Measurements from ENCODE around the gene ENDOV. TPM values are rescaled to one million over a fixed set of nuclear protein-coding genes. Genes with fewer than 3 reads are reported as not detected.

The ENDOV gene
- total RNA-seq, 4 donors from 2014 or later, result 12.4 to 17.7 (median 15.4) TPM

GRCh38 chr17:80455336-80455710 lies 40.4 kb downstream of the ENDOV start:
- no peaks in the 10 kb centered on the region for H3K27me3 ChIP-seq
- peak overlapping the region; percentile 78 to 90 for H3K4me3 ChIP-seq
- no peaks in the 10 kb centered on the region for H3K9me3 ChIP-seq
- peaks cover 3 to 54% (median 12%) of the 10 kb centered on the region in 3 donors for H3K4me1 ChIP-seq
- peak; percentile 51 for ATAC-seq
- H3K27ac ChIP-seq, result peak overlapping the region; percentile 98 to 100 (median 98)
- WGBS, 2 donors (ENCODE audit: low coverage in 1 of 2), result 6 to 7% methylated on average over 5 to 14 of the region's 20 CpGs
- no peak for TF ChIP-seq EP300 (IDR thresholded peaks at IDR 0.05)
- TF ChIP-seq CTCF (IDR thresholded peaks at IDR 0.05), result no peak
- no peak for TF ChIP-seq POLR2AphosphoS5 (IDR thresholded peaks at IDR 0.05)
- no peak for TF ChIP-seq POLR2A (IDR thresholded peaks at IDR 0.05)
- H3K36me3 ChIP-seq, result no peaks in the 10 kb centered on the region

GRCh38 chr17:80455784-80456183 lies 40.8 kb downstream of the ENDOV start:
- H3K27ac ChIP-seq, result peak overlapping the region; percentile 98 to 100 (median 98)
- H3K27me3 ChIP-seq, result no peaks in the 10 kb centered on the region
- TF ChIP-seq EP300 (IDR thresholded peaks at IDR 0.05) (no peak), CTCF (IDR thresholded peaks at IDR 0.05) (no peak), POLR2AphosphoS5 (IDR thresholded peaks at IDR 0.05) (no peak), POLR2A (IDR thresholded peaks at IDR 0.05) (no peak)
- no peak overlapping the region for H3K4me3 ChIP-seq
- H3K9me3 ChIP-seq, result no peaks in the 10 kb centered on the region
- 38 to 43% methylated on average over 1 to 3 of the region's 4 CpGs for WGBS, 2 donors (ENCODE audit: low coverage in 1 of 2)
- H3K4me1 ChIP-seq, result peaks cover 3 to 54% (median 12%) of the 10 kb centered on the region in 3 donors
- no peaks in the 10 kb centered on the region for H3K36me3 ChIP-seq
- ATAC-seq, result no peak

GRCh38 chr17:80456465-80457235 lies 41.7 kb downstream of the ENDOV start:
- Histone ChIP-seq H3K27ac (peak overlapping the region in 3 of 4 donors; percentile 98 to 100 (median 99)), H3K4me3 (peak overlapping the region in 1 of 2 donors; percentile 11), H3K27me3 (no peaks in the 10 kb centered on the region), H3K4me1 (peaks cover 3 to 60% (median 12%) of the 10 kb centered on the region in 3 donors), H3K9me3 (no peaks in the 10 kb centered on the region), H3K36me3 (no peaks in the 10 kb centered on the region)
- 20 to 50% methylated on average over 1 to 2 of the region's 21 CpGs for WGBS, 2 donors (ENCODE audit: low coverage in 1 of 2)
- TF ChIP-seq POLR2AphosphoS5 (IDR thresholded peaks at IDR 0.05), result peak; percentile 19
- TF ChIP-seq EP300 (IDR thresholded peaks at IDR 0.05), result no peak
- no peak for ATAC-seq

- peak overlapping the region in 1 of 2 donors; percentile 11 for H3K4me3 ChIP-seq
Measured at GRCh38 chr17:80457236-80457856, 42.4 kb downstream of the ENDOV start.

More at GRCh38 chr17:80457236-80457856, 42.4 kb downstream of the ENDOV start:
- H3K27ac ChIP-seq, result peak overlapping the region in 3 of 4 donors; percentile 98 to 100 (median 99)
- H3K4me1 ChIP-seq, result peaks cover 3 to 64% (median 12%) of the 10 kb centered on the region in 3 donors
- H3K27me3 ChIP-seq, result no peaks in the 10 kb centered on the region
- H3K9me3 ChIP-seq, result no peaks in the 10 kb centered on the region
- no peak for ATAC-seq
- H3K36me3 ChIP-seq, result no peaks in the 10 kb centered on the region
- TF ChIP-seq EP300 (IDR thresholded peaks at IDR 0.05), result no peak
- TF ChIP-seq CTCF (IDR thresholded peaks at IDR 0.05), result no peak
- no peak for TF ChIP-seq POLR2A (IDR thresholded peaks at IDR 0.05)
- no peak for TF ChIP-seq POLR2AphosphoS5 (IDR thresholded peaks at IDR 0.05)
- 70 to 79% methylated on average over 6 to 11 of the region's 15 CpGs for WGBS, 2 donors (ENCODE audit: low coverage in 1 of 2)
